H9 (cell line): ENCODE measurements around the gene PRPSAP2. TPM values are rescaled to one million over a fixed set of nuclear protein-coding genes. Genes with fewer than 3 reads are reported as not detected.

Source experiments
- DNase-seq: peaks from one replicate; pipeline ENCODE4 v3.0.0-alpha.2; 2017
- H2AFZ ChIP-seq: one replicate; pipeline ENCODE4 v1.6.1; 2013; ENCODE audit warnings: mild to moderate bottlenecking, low read length, control low read depth, moderate library complexity
- H2AK5ac ChIP-seq: 2 replicates; pipeline ENCODE4 v1.6.1; 2013; ENCODE audit warnings: low read length, control low read depth, mixed read lengths; ENCODE audit not compliant: insufficient read length
- H2BK120ac ChIP-seq: one replicate; pipeline ENCODE4 v1.6.1; 2013; ENCODE audit warnings: low read depth, mild to moderate bottlenecking, low read length, control low read depth, inconsistent platforms; ENCODE audit not compliant: poor library complexity, severe bottlenecking
- H2BK12ac ChIP-seq: 2 replicates; pipeline ENCODE4 v1.6.1; 2013; ENCODE audit warnings: low read length, control low read depth, mixed read lengths, low read depth; ENCODE audit not compliant: insufficient read length
- H2BK15ac ChIP-seq: 2 replicates; pipeline ENCODE4 v1.6.1; 2013; ENCODE audit warnings: low read depth, low read length, control low read depth
- H2BK20ac ChIP-seq: one replicate; pipeline ENCODE4 v1.6.1; 2013; ENCODE audit warnings: low read depth, mild to moderate bottlenecking, low read length, control low read depth, inconsistent platforms; ENCODE audit not compliant: poor library complexity, severe bottlenecking
- H2BK5ac ChIP-seq: 2 replicates; pipeline ENCODE4 v1.6.1; 2013; ENCODE audit warnings: low read length, control low read depth, mixed read lengths; ENCODE audit not compliant: insufficient read length
- H3K14ac ChIP-seq: 2 replicates; pipeline ENCODE4 v1.6.1; 2013; ENCODE audit warnings: low read length, control low read depth; ENCODE audit not compliant: insufficient read depth
- H3K18ac ChIP-seq: 2 replicates; pipeline ENCODE4 v1.6.1; 2013; ENCODE audit warnings: low read depth, mild to moderate bottlenecking, mixed read lengths, low read length, control low read depth; ENCODE audit not compliant: insufficient read length
- H3K23ac ChIP-seq: 2 replicates; pipeline ENCODE4 v1.6.1; 2013; ENCODE audit warnings: low read length, control low read depth, mixed read lengths, low read depth; ENCODE audit not compliant: insufficient read length
- H3K23me2 ChIP-seq: 2 replicates; pipeline ENCODE4 v1.6.1; 2013; ENCODE audit warnings: low read depth, mild to moderate bottlenecking, mixed read lengths, low read length, control low read depth; ENCODE audit not compliant: insufficient read length, poor library complexity, severe bottlenecking
- H3K27ac ChIP-seq: 2 replicates; pipeline ENCODE4 v1.5.1; 2013; ENCODE audit warnings: low read length, control low read depth, mixed read lengths, low read depth; ENCODE audit not compliant: insufficient read length
- H3K27me3 ChIP-seq: 2 replicates; pipeline ENCODE4 v1.6.1; 2013; ENCODE audit warnings: low read length, control low read depth, inconsistent platforms; ENCODE audit not compliant: insufficient read depth
- H3K4ac ChIP-seq: 2 replicates; pipeline ENCODE4 v1.6.1; 2013; ENCODE audit warnings: low read depth, mild to moderate bottlenecking, control low read depth, inconsistent platforms, low read length, moderate library complexity
- H3K4me1 ChIP-seq: 2 replicates; pipeline ENCODE4 v1.6.1; 2013; ENCODE audit warnings: low read length, control low read depth, inconsistent platforms; ENCODE audit not compliant: insufficient read depth
- H3K4me2 ChIP-seq: 2 replicates; pipeline ENCODE4 v1.6.1; 2013; ENCODE audit warnings: low read length, control low read depth, mixed read lengths; ENCODE audit not compliant: insufficient read length, insufficient read depth
- H3K56ac ChIP-seq: 2 replicates; pipeline ENCODE4 v1.6.1; 2013; ENCODE audit warnings: low read depth, mild to moderate bottlenecking, mixed read lengths, low read length, control low read depth; ENCODE audit not compliant: insufficient read length
- H3K79me1 ChIP-seq: 2 replicates; pipeline ENCODE4 v1.6.1; 2013; ENCODE audit warnings: low read depth, mild to moderate bottlenecking, moderate library complexity, low read length, control low read depth, inconsistent platforms; ENCODE audit not compliant: insufficient read depth, poor library complexity, severe bottlenecking
- H3K79me2 ChIP-seq: 2 replicates; pipeline ENCODE4 v1.6.1; 2013; ENCODE audit warnings: low read length, control low read depth, inconsistent platforms; ENCODE audit not compliant: insufficient read depth
- H3K9ac ChIP-seq: 2 replicates; pipeline ENCODE4 v1.6.1; 2013; ENCODE audit warnings: low read length, control low read depth, mixed read lengths; ENCODE audit not compliant: insufficient read length; ENCODE audit errors: extremely low read depth
- H3K9me3 ChIP-seq: one replicate; pipeline ENCODE4 v1.6.1; 2013; ENCODE audit warnings: low read depth, low read length, inconsistent platforms; ENCODE audit not compliant: control insufficient read depth
- H3T11ph ChIP-seq: one replicate; pipeline ENCODE4 v1.6.1; 2013; ENCODE audit warnings: mild to moderate bottlenecking, low read length, control low read depth, inconsistent platforms
- H4K20me1 ChIP-seq: one replicate; pipeline ENCODE4 v1.6.1; 2013; ENCODE audit not compliant: control insufficient read depth, insufficient read length, insufficient read depth
- H4K5ac ChIP-seq: 2 replicates; pipeline ENCODE4 v1.6.1; 2013; ENCODE audit warnings: low read depth, mild to moderate bottlenecking, mixed read lengths, low read length, control low read depth; ENCODE audit not compliant: insufficient read length
- H4K8ac ChIP-seq: replicated peaks from 2 replicates; pipeline ENCODE4 v1.6.1; 2013; ENCODE audit warnings: low read length, control low read depth, mixed read lengths, low read depth; ENCODE audit not compliant: insufficient read length
- H4K91ac ChIP-seq: 2 replicates; pipeline ENCODE4 v1.6.1; 2013; ENCODE audit warnings: low read depth, mild to moderate bottlenecking, moderate library complexity, mixed read lengths, low read length, control low read depth; ENCODE audit not compliant: insufficient read length
- H3K27ac Mint-ChIP-seq, 3 experiments: 2 replicates in 2 of 3; 3 replicates in 1 of 3; pipeline ENCODE4 v1.8.0; 2020 to 2021; ENCODE audit warnings: mixed read lengths in 3 of 3, mild to moderate bottlenecking in 1 of 3, moderate library complexity in 1 of 3
- H3K27me3 Mint-ChIP-seq: 2 replicates; pipeline ENCODE4 v1.8.0; 2021; ENCODE audit warnings: low read depth, mild to moderate bottlenecking, moderate library complexity, mixed read lengths
- H3K36me3 Mint-ChIP-seq, 3 experiments: 2 replicates in 2 of 3; 3 replicates in 1 of 3; pipeline ENCODE4 v1.8.0; 2020 to 2021; ENCODE audit warnings: low read depth in 3 of 3, mixed read lengths in 3 of 3; ENCODE audit not compliant: insufficient read depth in 1 of 3
- H3K4me1 Mint-ChIP-seq, 2 experiments: 2 replicates each; pipeline ENCODE4 v1.8.0; 2020; ENCODE audit warnings: mixed read lengths in 2 of 2
- H3K4me3 Mint-ChIP-seq, 2 experiments: 2 replicates in 1 of 2; 3 replicates in 1 of 2; pipeline ENCODE4 v1.8.0; 2020 to 2021; ENCODE audit warnings: mild to moderate bottlenecking in 2 of 2, mixed read lengths in 2 of 2, moderate library complexity in 1 of 2
- H3K9me3 Mint-ChIP-seq, 2 experiments: 2 replicates in 1 of 2; 3 replicates in 1 of 2; pipeline ENCODE4 v1.8.0; 2020; ENCODE audit warnings: mild to moderate bottlenecking in 2 of 2, mixed read lengths in 2 of 2, moderate library complexity in 1 of 2
- CTCF ChIP-seq: fragments of 200-600 bp; sonication (generic); conservative IDR thresholded peaks from 3 replicates; pipeline ENCODE4 v1.8.0; 2021; ENCODE audit warnings: antibody characterized with exemption, mild to moderate bottlenecking
- WGBS: extraction: QIAGEN DNeasy Blood & Tissue Kit; methylation state at CpG from one replicate; pipeline ENCODE4 v1.1.7; 2013; ENCODE audit warnings: missing lambda C conversion rate, low lambda C conversion rate, mixed read lengths; ENCODE audit not compliant: insufficient read length; ENCODE audit errors: extremely low coverage; 5-methylcytosine and 5-hydroxymethylcytosine counted together
- total RNA-seq: library from RNA; stranded (reverse); gene quantifications from 2 replicates; pipeline ENCODE4 v1.2.1, GENCODE V29; 2021

PRPSAP2 gene
- total RNA-seq, 1 experiment from 2014 or later: 58.0 TPM

- Histone ChIP-seq H2BK120ac (no peak overlapping the region), H4K20me1 (no peaks in the 10 kb centered on the region), H3K79me2 (peaks cover 3% of the 10 kb centered on the region; the same call in 1 of the 2 replicates), H3K56ac (no peak overlapping the region), H2BK12ac (no peak overlapping the region), H3K27me3 (no peaks in the 10 kb centered on the region), H3K14ac (no peak overlapping the region), H2BK5ac (no peak overlapping the region), H3K27ac (no peak overlapping the region), H3K4me2 (peak overlapping the region; percentile 64), H3K79me1 (peaks cover 4% of the 10 kb centered on the region), H3K4ac (no peak overlapping the region), H3K23ac (no peak overlapping the region), H3K23me2 (peaks cover 3% of the 10 kb centered on the region), H4K8ac (no peak overlapping the region), H3K4me1 (no peaks in the 10 kb centered on the region), H3T11ph (no peak overlapping the region), H4K91ac (no peak overlapping the region), H2BK20ac (no peak overlapping the region), H4K5ac (no peak overlapping the region), H2BK15ac (no peak overlapping the region), H2AFZ (no peak overlapping the region), H3K18ac (no peak overlapping the region), H3K9me3 (no peaks in the 10 kb centered on the region), H2AK5ac (no peak overlapping the region), H3K9ac (no peak overlapping the region)
- no CpG with 5 or more reads among the region's 7 CpGs for WGBS
- Mint-ChIP-seq H3K36me3 (0 out of 7 replicates have a peak, but pooled peaks cover 0 to 10% (median 3%) of the 10 kb centered on the region in 3 experiments), H3K27me3 (peaks cover 3% of the 10 kb centered on the region; the same call in 1 of the 2 replicates), H3K27ac (no peak overlapping the region; a peak in 1 of 7 replicates), H3K4me3 (peak overlapping the region; percentile 95 to 99), H3K9me3 (no peaks in the 10 kb centered on the region), H3K4me1 (peaks cover 17 to 20% of the 10 kb centered on the region in 2 experiments)
- TF ChIP-seq CTCF: no peak
- no peak for DNase-seq
Observed at GRCh38 chr17:18854956-18855355, 3.0 kb upstream of the PRPSAP2 start.
